HG02623 (cell line): ENCODE data around the gene ZNF500.

Experiments used
- ATAC-seq: cut with Tn5 transposase; IDR thresholded peaks from one replicate; pipeline ENCODE4 v1.9.1; 2021; ENCODE audit warnings: moderate library complexity; ENCODE audit not compliant: unreplicated experiment

ZNF500 gene

DNA sequence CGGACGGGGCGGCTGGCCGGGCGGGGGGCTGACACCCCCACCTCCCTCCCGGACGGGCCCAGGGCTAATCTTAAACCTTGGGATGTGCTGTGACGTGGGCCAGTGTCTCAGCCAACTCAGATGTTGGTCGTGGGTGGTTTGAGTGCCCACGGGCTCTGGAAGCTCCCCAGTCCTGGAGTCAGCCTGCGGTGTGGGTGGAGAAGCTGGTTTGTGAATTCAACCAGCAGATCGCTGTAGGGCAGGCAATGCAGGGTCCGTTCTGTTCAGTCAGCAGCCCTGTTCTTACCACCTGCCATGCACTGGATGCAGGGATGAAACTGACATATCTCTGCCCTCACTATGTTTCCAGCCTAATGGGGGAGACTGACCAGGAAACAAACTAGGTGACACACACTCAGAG is 8.0 kb upstream of the ZNF500 start:
- no peak for ATAC-seq

GRCh38 chr16:4772351-4772750 is 5.4 kb upstream of the ZNF500 start:
- ATAC-seq = no peak

GRCh38 chr16:4771646-4772045 is 4.7 kb upstream of the ZNF500 start:
- no peak for ATAC-seq

- no peak for ATAC-seq
These were observed 2.3 kb upstream of the ZNF500 start for GRCh38 chr16:4769306-4769638.

GRCh38 chr16:4768549-4769305 is 1.8 kb upstream of the ZNF500 start:
- peak; percentile 62 for ATAC-seq

GRCh38 chr16:4767872-4768548 is 1.0 kb upstream of the ZNF500 start:
- peak; percentile 2 for ATAC-seq

GRCh38 chr16:4765511-4766474 is 1.2 kb downstream of the ZNF500 start:
- ATAC-seq = no peak

GRCh38 chr16:4763791-4764190 is 3.2 kb downstream of the ZNF500 start:
- no peak for ATAC-seq

DNA sequence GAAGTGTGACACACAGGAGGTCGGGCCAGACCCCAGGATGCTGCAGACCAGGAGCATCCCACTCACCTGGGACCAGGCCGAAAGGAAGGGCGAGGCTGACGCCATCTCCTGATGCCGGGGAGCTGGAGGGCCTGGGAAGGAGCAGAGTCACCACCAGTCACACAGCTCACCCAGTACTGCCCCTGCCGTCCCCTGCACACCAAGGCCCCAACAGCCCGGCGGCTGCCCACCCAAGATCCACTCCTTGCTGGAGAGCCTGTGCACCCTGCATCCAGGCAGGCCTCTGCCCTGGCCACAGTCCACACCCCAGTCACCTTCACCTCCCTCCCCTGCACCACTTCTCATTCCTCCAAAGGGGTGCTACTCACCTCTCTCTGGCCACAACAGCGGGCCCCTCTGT is 4.8 kb downstream of the ZNF500 start:
- ATAC-seq = no peak

DNA sequence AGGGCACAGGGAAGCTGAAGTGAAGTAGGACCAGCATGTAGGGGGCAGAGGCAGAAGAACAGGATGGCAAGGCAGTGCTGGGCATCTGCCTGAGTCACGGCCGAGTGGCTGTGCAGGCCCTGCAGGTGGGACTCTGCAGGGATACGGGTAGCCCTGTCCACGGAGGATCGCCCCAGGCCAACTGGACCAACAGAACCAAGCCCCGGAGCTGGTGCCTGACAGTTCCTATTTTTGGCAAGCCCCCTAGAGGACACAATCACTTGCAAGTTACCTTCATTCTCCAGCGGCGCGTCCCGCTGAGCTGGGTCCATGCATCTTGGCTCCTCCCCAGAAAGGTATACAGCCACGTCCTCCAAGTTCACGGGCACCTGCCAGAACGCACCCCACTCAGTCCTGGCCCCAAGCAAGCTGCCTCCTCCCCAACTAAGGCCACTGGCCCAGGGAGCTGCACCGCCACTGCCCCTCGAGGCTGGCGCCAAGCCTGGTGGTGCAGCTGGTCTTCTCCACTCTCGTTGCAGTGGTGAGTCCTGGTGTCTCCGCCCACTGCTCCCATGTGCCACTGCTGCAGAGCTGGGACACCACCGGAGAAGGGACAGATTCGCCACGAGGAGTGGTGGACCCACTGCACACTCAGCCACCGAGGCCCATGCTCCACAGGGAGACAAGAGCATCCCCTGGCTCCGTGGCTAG is 6.6 kb downstream of the ZNF500 start:
- ATAC-seq = no peak

DNA sequence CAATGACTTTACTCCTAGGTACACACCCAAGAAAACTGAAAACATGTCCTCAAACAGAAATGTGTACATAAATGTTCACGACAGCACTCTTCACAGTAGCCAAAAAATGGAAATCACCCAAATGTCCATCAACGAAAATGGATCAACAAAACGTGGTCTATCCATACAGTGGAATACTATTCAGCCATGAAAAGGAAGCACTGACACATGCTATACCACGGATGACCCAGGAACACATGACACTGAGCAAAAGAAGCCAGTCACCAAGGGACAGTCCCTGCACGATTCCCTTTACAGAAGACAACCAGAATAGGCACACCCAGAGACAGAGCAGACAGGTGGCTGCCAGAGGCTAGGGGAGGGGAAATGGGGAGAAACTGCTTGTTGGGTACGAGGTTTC is 11.3 kb downstream of the ZNF500 start:
- ATAC-seq = no peak

- no peak for ATAC-seq
These were observed 12.1 kb downstream of the ZNF500 start for GRCh38 chr16:4754865-4755264.

- no peak for ATAC-seq
These were observed 13.7 kb downstream of the ZNF500 start for GRCh38 chr16:4753227-4753626.

DNA sequence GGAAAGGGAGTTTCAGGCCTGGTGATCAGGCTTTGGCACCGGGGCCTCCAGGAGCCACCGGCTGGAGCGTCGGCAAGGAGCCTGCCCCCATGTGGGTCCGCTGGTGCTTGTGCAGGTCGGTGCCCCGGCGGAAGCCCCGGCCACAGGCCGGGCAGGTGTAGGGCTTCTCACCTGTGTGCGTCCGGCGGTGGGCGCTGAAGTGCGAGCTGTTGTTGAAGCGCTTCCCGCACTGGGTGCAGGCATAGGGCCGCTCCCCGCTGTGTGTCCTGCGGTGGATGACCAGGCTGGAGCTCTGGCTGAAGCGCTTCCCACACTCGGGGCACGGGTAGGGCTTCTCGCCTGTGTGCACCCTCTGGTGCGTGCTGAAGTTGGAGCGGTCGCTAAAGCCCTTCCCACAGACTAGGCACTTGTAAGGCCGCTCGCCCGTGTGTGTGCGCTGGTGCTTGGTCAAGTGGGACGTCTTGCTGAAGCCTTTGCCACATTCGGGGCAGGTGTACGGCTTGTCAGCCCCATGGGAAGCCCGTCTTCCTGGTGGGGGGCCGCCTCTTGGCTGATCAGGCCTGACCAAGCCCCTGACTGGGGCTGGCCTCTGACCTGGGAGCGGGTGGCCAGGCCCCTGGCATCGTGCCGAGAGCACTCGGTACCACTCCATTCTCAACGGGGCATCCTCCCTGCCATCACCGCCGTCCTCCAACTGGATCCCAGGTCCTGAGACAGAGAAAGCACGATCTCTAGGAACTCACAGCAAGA is 14.4 kb downstream of the ZNF500 start:
- ATAC-seq = no peak

GRCh38 chr16:4750896-4751295 is 16.1 kb downstream of the ZNF500 start:
- ATAC-seq = no peak

- no peak for ATAC-seq
These were observed 17.2 kb downstream of the ZNF500 start for GRCh38 chr16:4749700-4750257.

GRCh38 chr16:4748682-4749411 is 18.1 kb downstream of the ZNF500 start:
- ATAC-seq = no peak

- no peak for ATAC-seq
These were observed 18.9 kb downstream of the ZNF500 start for GRCh38 chr16:4747906-4748681.
